SK-N-SH treated with all-trans-retinoic acid at 6 μM for 48 hours (cell line): ENCODE data around the gene MYNN.

ENCODE experiments used
- OSR1 ChIP-seq: fragments of 250-450 bp; sonication (Bioruptor Pico); IDR thresholded peaks from 2 replicates; pipeline ENCODE4 v1.8.0; 2022; ENCODE audit warnings: moderate library complexity, mild to moderate bottlenecking, inconsistent platforms
- PATZ1 ChIP-seq: fragments of 250-450 bp; sonication (Bioruptor Pico); IDR thresholded peaks from 2 replicates; pipeline ENCODE4 v1.8.0; 2020; ENCODE audit warnings: mild to moderate bottlenecking, moderate library complexity, borderline replicate concordance
- SNAI2 ChIP-seq: fragments of 250-450 bp; sonication (Bioruptor Pico); IDR thresholded peaks from 2 replicates; pipeline ENCODE4 v1.5.0; 2020; ENCODE audit warnings: mild to moderate bottlenecking, moderate library complexity

GRCh38 chr3:169787791-169788190, 14.6 kb downstream of the MYNN start:
- no peak for TF ChIP-seq PATZ1
- TF ChIP-seq OSR1 (CRISPR knock-in tag): no peak
- no peak for TF ChIP-seq SNAI2
